ENCODE measurements around the gene SMIM35. TPM values are rescaled to one million over a fixed set of nuclear protein-coding genes. Genes with fewer than 3 reads are reported as not detected.

Gene SMIM35
- polyA plus RNA-seq, 1 donor: 0.46 TPM

- H3K4me1 ChIP-seq (ENCODE audit: control insufficient read depth, insufficient read depth, low read length): no peaks in the 10 kb centered on the region
- H3K27me3 ChIP-seq (ENCODE audit: control insufficient read depth, insufficient read depth, low read length): no peaks in the 10 kb centered on the region
- DNase-seq: no peak
- 92% methylated on average over 3 of the region's 7 CpGs for WGBS (ENCODE audit: insufficient coverage, low lambda C conversion rate)
- H3K4me3 ChIP-seq (ENCODE audit: low read length): no peak overlapping the region
- peaks cover 4% of the 10 kb centered on the region for H3K36me3 ChIP-seq (ENCODE audit: control insufficient read depth, insufficient read depth, low read length)
- no peak overlapping the region for H3K27ac ChIP-seq (ENCODE audit: low read length)
- H3K9me3 ChIP-seq (ENCODE audit: control insufficient read depth, low read depth, low read length): no peaks in the 10 kb centered on the region
Observed at GRCh38 chr11:118126082-118126838, 39.5 kb upstream of the SMIM35 start.

DNA sequence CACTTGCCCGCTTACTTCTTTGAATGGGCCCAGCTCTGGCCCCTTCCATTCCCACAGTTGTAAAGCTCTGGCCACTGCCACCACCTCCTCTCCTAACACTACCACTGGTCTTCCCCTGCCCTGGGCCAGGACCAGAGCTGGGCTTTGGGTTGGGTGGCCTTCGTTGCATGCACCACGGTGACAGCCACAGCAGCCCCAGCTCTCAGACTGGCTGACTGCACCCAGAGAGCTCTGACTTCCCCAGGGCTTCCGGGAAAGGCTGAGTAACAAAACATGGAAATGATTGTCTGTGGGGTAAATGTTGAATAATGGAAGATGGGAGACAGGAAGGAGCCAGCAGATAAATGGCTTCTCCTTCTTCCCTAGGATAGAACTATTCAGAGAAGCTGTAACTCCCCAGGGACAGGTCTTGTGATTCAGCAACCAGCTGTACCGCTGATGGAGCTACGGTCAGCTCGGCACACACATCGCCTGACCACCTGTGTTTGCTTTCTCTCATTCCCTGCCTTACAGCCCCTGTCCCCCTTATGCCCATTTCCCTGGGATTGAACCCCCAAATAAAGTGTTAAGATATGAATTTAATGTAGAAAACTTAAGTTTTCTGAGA lies 38.3 kb upstream of the SMIM35 start:
- Histone ChIP-seq H3K27me3 (ENCODE audit: control insufficient read depth, insufficient read depth, low read length) (no peaks in the 10 kb centered on the region), H3K36me3 (ENCODE audit: control insufficient read depth, insufficient read depth, low read length) (peaks cover 4% of the 10 kb centered on the region), H3K4me3 (ENCODE audit: low read length) (no peak overlapping the region), H3K4me1 (ENCODE audit: control insufficient read depth, insufficient read depth, low read length) (no peaks in the 10 kb centered on the region), H3K9me3 (ENCODE audit: control insufficient read depth, low read depth, low read length) (no peaks in the 10 kb centered on the region), H3K27ac (ENCODE audit: low read length) (no peak overlapping the region)
- DNase-seq: no peak
- WGBS (ENCODE audit: insufficient coverage, low lambda C conversion rate): 63% methylated on average over 4 of the region's 8 CpGs

- Histone ChIP-seq H3K9me3 (ENCODE audit: control insufficient read depth, low read depth, low read length) (no peaks in the 10 kb centered on the region), H3K4me3 (ENCODE audit: low read length) (no peak overlapping the region), H3K4me1 (ENCODE audit: control insufficient read depth, insufficient read depth, low read length) (no peaks in the 10 kb centered on the region), H3K27me3 (ENCODE audit: control insufficient read depth, insufficient read depth, low read length) (no peaks in the 10 kb centered on the region), H3K27ac (ENCODE audit: low read length) (no peak overlapping the region), H3K36me3 (ENCODE audit: control insufficient read depth, insufficient read depth, low read length) (peaks cover 31% of the 10 kb centered on the region)
- no peak for DNase-seq
- WGBS (ENCODE audit: insufficient coverage, low lambda C conversion rate): 89% methylated on average over 1 of the region's 1 CpG
Observed at GRCh38 chr11:118120793-118121192, 34.0 kb upstream of the SMIM35 start.

- no peak overlapping the region for H3K4me3 ChIP-seq (ENCODE audit: low read length)
- no peak overlapping the region for H3K27ac ChIP-seq (ENCODE audit: low read length)
- H3K27me3 ChIP-seq (ENCODE audit: control insufficient read depth, insufficient read depth, low read length): no peaks in the 10 kb centered on the region
- no peaks in the 10 kb centered on the region for H3K9me3 ChIP-seq (ENCODE audit: control insufficient read depth, low read depth, low read length)
- no CpG with 5 or more reads among the region's 9 CpGs for WGBS (ENCODE audit: insufficient coverage, low lambda C conversion rate)
- H3K36me3 ChIP-seq (ENCODE audit: control insufficient read depth, insufficient read depth, low read length): peaks cover 45% of the 10 kb centered on the region
- DNase-seq: no peak
- H3K4me1 ChIP-seq (ENCODE audit: control insufficient read depth, insufficient read depth, low read length): no peaks in the 10 kb centered on the region
Observed at GRCh38 chr11:118117790-118118601, 31.2 kb upstream of the SMIM35 start.

- Histone ChIP-seq H3K36me3 (ENCODE audit: control insufficient read depth, insufficient read depth, low read length) (peaks cover 52% of the 10 kb centered on the region), H3K4me3 (ENCODE audit: low read length) (no peak overlapping the region), H3K9me3 (ENCODE audit: control insufficient read depth, low read depth, low read length) (no peaks in the 10 kb centered on the region), H3K4me1 (ENCODE audit: control insufficient read depth, insufficient read depth, low read length) (peaks cover 11% of the 10 kb centered on the region), H3K27ac (ENCODE audit: low read length) (no peak overlapping the region), H3K27me3 (ENCODE audit: control insufficient read depth, insufficient read depth, low read length) (no peaks in the 10 kb centered on the region)
- WGBS (ENCODE audit: insufficient coverage, low lambda C conversion rate): no CpG with 5 or more reads among the region's 7 CpGs
- no peak for DNase-seq
Observed at GRCh38 chr11:118115048-118115447, 28.3 kb upstream of the SMIM35 start.

- Histone ChIP-seq H3K4me1 (ENCODE audit: control insufficient read depth, insufficient read depth, low read length) (peaks cover 11% of the 10 kb centered on the region), H3K4me3 (ENCODE audit: low read length) (no peak overlapping the region), H3K36me3 (ENCODE audit: control insufficient read depth, insufficient read depth, low read length) (peaks cover 59% of the 10 kb centered on the region), H3K27ac (ENCODE audit: low read length) (no peak overlapping the region), H3K9me3 (ENCODE audit: control insufficient read depth, low read depth, low read length) (no peaks in the 10 kb centered on the region), H3K27me3 (ENCODE audit: control insufficient read depth, insufficient read depth, low read length) (no peaks in the 10 kb centered on the region)
- no CpG with 5 or more reads among the region's 1 CpG for WGBS (ENCODE audit: insufficient coverage, low lambda C conversion rate)
- DNase-seq: no peak
Observed at GRCh38 chr11:118114266-118114665, 27.5 kb upstream of the SMIM35 start.

DNA sequence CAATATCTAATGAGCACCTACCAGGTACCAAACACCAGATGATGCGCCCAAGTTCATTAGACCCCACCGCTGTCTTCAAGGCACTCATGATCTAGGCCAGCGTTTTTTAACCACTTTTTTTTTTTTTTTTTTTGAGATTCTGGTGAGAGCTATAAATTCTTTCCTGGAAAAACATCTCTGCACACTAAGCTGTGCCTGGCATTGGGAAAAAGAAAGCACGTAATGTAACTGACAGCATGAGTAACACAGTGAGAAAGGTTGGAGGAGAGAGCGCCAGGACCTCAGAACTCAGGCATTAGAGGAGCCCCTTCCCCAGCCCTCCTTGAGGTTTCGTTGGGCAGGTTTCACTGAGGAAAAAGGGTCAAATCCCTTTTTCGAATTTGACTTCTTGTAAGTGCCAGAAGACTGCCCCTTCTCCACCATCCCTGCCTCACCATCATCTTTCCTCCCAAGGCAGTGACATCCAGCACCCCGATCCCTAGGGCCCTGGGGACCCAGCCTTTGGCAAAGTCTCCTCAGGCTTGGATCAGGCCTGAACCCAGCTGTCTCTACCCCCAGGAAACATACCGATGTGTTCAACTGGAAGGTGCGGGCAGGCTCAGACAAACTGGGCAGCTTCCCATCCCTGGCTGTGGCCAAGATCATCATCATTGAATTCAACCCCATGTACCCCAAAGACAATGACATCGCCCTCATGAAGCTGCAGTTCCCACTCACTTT lies 26.1 kb upstream of the SMIM35 start:
- Histone ChIP-seq H3K27me3 (ENCODE audit: control insufficient read depth, insufficient read depth, low read length) (no peaks in the 10 kb centered on the region), H3K9me3 (ENCODE audit: control insufficient read depth, low read depth, low read length) (no peaks in the 10 kb centered on the region), H3K27ac (ENCODE audit: low read length) (no peak overlapping the region), H3K4me1 (ENCODE audit: control insufficient read depth, insufficient read depth, low read length) (peaks cover 11% of the 10 kb centered on the region), H3K4me3 (ENCODE audit: low read length) (no peak overlapping the region), H3K36me3 (ENCODE audit: control insufficient read depth, insufficient read depth, low read length) (peaks cover 63% of the 10 kb centered on the region)
- 83% methylated on average over 2 of the region's 11 CpGs for WGBS (ENCODE audit: insufficient coverage, low lambda C conversion rate)
- DNase-seq: no peak

DNA sequence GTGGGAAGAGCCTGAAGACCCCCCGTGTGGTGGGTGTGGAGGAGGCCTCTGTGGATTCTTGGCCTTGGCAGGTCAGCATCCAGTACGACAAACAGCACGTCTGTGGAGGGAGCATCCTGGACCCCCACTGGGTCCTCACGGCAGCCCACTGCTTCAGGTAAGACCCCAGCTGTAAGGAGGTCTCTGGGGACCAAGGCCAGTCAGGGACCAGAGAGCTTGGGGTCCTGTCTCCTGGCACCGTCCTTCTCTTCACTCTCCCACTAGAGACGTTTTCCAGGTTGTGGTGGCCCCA lies 24.9 kb upstream of the SMIM35 start:
- no peaks in the 10 kb centered on the region for H3K9me3 ChIP-seq (ENCODE audit: control insufficient read depth, low read depth, low read length)
- WGBS (ENCODE audit: insufficient coverage, low lambda C conversion rate): no CpG with 5 or more reads among the region's 6 CpGs
- H3K36me3 ChIP-seq (ENCODE audit: control insufficient read depth, insufficient read depth, low read length): peaks cover 63% of the 10 kb centered on the region
- H3K27ac ChIP-seq (ENCODE audit: low read length): no peak overlapping the region
- no peaks in the 10 kb centered on the region for H3K27me3 ChIP-seq (ENCODE audit: control insufficient read depth, insufficient read depth, low read length)
- DNase-seq: no peak
- H3K4me3 ChIP-seq (ENCODE audit: low read length): no peak overlapping the region
- H3K4me1 ChIP-seq (ENCODE audit: control insufficient read depth, insufficient read depth, low read length): peaks cover 11% of the 10 kb centered on the region

- no peak overlapping the region for H3K4me3 ChIP-seq (ENCODE audit: low read length)
Observed at GRCh38 chr11:118111019-118111743, 24.4 kb upstream of the SMIM35 start.

DNA sequence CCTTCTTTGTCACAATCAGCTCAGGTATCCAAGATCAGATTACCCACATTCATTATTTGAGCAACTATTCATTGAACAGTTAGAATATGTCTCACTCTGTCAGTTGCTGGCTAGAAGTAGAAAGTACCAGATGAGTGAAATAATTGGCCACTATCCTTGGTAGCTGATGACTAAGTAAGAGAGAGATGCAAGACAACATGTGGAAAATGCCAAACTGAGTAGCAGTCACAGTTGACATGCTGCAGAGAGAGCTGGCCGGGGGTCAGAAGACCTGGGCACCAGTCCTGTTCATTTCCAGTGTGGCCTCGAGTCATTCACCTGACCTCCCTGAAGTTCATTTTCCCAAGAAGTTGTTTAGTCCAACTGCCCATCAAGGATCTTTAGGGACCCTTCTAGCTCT lies 22.5 kb upstream of the SMIM35 start:
- no peak overlapping the region for H3K27ac ChIP-seq (ENCODE audit: low read length)
- H3K4me1 ChIP-seq (ENCODE audit: control insufficient read depth, insufficient read depth, low read length): peaks cover 11% of the 10 kb centered on the region
- H3K36me3 ChIP-seq (ENCODE audit: control insufficient read depth, insufficient read depth, low read length): peaks cover 51% of the 10 kb centered on the region
- no peak overlapping the region for H3K4me3 ChIP-seq (ENCODE audit: low read length)
- H3K27me3 ChIP-seq (ENCODE audit: control insufficient read depth, insufficient read depth, low read length): no peaks in the 10 kb centered on the region
- no peaks in the 10 kb centered on the region for H3K9me3 ChIP-seq (ENCODE audit: control insufficient read depth, low read depth, low read length)
- no CpG with 5 or more reads among the region's 2 CpGs for WGBS (ENCODE audit: insufficient coverage, low lambda C conversion rate)
- no peak for DNase-seq

More at GRCh38 chr11:118111019-118111743, 24.4 kb upstream of the SMIM35 start:
- Histone ChIP-seq H3K9me3 (ENCODE audit: control insufficient read depth, low read depth, low read length) (no peaks in the 10 kb centered on the region), H3K4me1 (ENCODE audit: control insufficient read depth, insufficient read depth, low read length) (peaks cover 11% of the 10 kb centered on the region), H3K36me3 (ENCODE audit: control insufficient read depth, insufficient read depth, low read length) (peaks cover 60% of the 10 kb centered on the region), H3K27ac (ENCODE audit: low read length) (peak overlapping the region; percentile 52), H3K27me3 (ENCODE audit: control insufficient read depth, insufficient read depth, low read length) (no peaks in the 10 kb centered on the region)
- DNase-seq: peak; percentile 60 to 76
- WGBS (ENCODE audit: insufficient coverage, low lambda C conversion rate): no CpG with 5 or more reads among the region's 8 CpGs

All from large intestine (tissue), 3 donors.